Measurements from ENCODE around the gene PXMP4. TPM values are rescaled to one million over a fixed set of nuclear protein-coding genes. Genes with fewer than 3 reads are reported as not detected.
A peak's percentile ranks its signal among the peaks of the same experiment; 100 is the strongest.

The PXMP4 gene
- total and polyA plus RNA-seq, 9 of the 15 experiments (the other 6 are each of a cell fraction or from before 2014, with no cell fraction given): 4.8 to 29.1 (median 6.8) TPM

- TF ChIP-seq CLOCK (CRISPR knock-in tag; IDR thresholded peaks at IDR 0.05; ENCODE audit: borderline replicate concordance) (no peak), SMAD1 (IDR thresholded peaks at IDR 0.05; ENCODE audit: low read depth, low read length, partially characterized antibody) (no peak), ZNF282 (CRISPR knock-in tag; IDR thresholded peaks at IDR 0.05) (no peak), NR4A1 (CRISPR knock-in tag; IDR thresholded peaks at IDR 0.05) (no peak), NR4A1 (tag; IDR thresholded peaks at IDR 0.05) (no peak), ZNF609 (CRISPR knock-in tag; IDR thresholded peaks at IDR 0.05; ENCODE audit: borderline replicate concordance) (no peak), ZNF586 (CRISPR knock-in tag; conservative IDR thresholded peaks at IDR 0.05) (no peak), TBL1XR1 (IDR thresholded peaks at IDR 0.05; ENCODE audit: low read length in 2 of 2) (peak; percentile 42 to 72; a peak in 1 of 4 replicates), SIX5 (IDR thresholded peaks at IDR 0.05; ENCODE audit: borderline replicate concordance in 1 of 2, insufficient read depth in 1 of 2, low read depth in 1 of 2, low read length in 2 of 2) (no peak), POU5F1 (IDR thresholded peaks at IDR 0.05; ENCODE audit: borderline replicate concordance, low read depth, low read length, partially characterized antibody) (no peak), HMGN3 (IDR thresholded peaks at IDR 0.05; ENCODE audit: borderline replicate concordance, extremely low read depth, insufficient read length, low read depth, low read length) (no peak), CTBP1 (IDR thresholded peaks at IDR 0.05; ENCODE audit: borderline replicate concordance) (peak; percentile 77), ZNF644 (tag; IDR thresholded peaks at IDR 0.05; ENCODE audit: low read depth) (no peak)
- TF ChIP-seq, protein P1, sequence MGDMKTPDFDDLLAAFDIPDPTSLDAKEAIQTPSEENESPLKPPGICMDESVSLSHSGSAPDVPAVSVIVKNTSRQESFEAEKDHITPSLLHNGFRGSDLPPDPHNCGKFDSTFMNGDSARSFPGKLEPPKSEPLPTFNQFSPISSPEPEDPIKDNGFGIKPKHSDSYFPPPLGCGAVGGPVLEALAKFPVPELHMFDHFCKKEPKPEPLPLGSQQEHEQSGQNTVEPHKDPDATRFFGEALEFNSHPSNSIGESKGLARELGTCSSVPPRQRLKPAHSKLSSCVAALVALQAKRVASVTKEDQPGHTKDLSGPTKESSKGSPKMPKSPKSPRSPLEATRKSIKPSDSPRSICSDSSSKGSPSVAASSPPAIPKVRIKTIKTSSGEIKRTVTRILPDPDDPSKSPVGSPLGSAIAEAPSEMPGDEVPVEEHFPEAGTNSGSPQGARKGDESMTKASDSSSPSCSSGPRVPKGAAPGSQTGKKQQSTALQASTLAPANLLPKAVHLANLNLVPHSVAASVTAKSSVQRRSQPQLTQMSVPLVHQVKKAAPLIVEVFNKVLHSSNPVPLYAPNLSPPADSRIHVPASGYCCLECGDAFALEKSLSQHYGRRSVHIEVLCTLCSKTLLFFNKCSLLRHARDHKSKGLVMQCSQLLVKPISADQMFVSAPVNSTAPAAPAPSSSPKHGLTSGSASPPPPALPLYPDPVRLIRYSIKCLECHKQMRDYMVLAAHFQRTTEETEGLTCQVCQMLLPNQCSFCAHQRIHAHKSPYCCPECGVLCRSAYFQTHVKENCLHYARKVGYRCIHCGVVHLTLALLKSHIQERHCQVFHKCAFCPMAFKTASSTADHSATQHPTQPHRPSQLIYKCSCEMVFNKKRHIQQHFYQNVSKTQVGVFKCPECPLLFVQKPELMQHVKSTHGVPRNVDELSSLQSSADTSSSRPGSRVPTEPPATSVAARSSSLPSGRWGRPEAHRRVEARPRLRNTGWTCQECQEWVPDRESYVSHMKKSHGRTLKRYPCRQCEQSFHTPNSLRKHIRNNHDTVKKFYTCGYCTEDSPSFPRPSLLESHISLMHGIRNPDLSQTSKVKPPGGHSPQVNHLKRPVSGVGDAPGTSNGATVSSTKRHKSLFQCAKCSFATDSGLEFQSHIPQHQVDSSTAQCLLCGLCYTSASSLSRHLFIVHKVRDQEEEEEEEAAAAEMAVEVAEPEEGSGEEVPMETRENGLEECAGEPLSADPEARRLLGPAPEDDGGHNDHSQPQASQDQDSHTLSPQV (IDR thresholded peaks at IDR 0.05): 0 out of 2 replicates have a peak, but pooled peaks have one; percentile 34
These were observed 30.1 kb downstream of the PXMP4 start (continued) for GRCh38 chr20:33689973-33690372.
